ENCODE measurements around the gene APLN. TPM values are rescaled to one million over a fixed set of nuclear protein-coding genes. Genes with fewer than 3 reads are reported as not detected.

APLN gene
- total RNA-seq (2016; rRNA removed; fragmentation: Illumina TruSeq; extraction: Trizol) (0.02 TPM in 1 of 2 replicates, not detected in the other), polyA plus RNA-seq (2011; rRNA removed) (0.17 and 0.26 TPM in 2 replicates), polyA minus RNA-seq (2011; rRNA and poly(A)+ RNA removed; ENCODE audit: low replicate concordance) (0.80 TPM in 1 of 2 replicates, not detected in the other), Bru-seq, nascent RNA (percentile 15 among the genes with signal in this experiment), BruChase-seq, experiment 1, labeled RNA remaining after a 6-hour chase (percentile 9 among the genes with signal in this experiment), BruChase-seq, experiment 2, labeled RNA remaining after a 2-hour chase (not detected)
- total RNA-seq (2016; cell fraction: cytosol; rRNA removed; fragmentation: Illumina TruSeq; extraction: Trizol; ENCODE audit: low read depth) = not detected in 2 replicates
- total RNA-seq (2016; cell fraction: insoluble cytoplasmic fraction; rRNA removed; fragmentation: Illumina TruSeq; extraction: Trizol) = 0.06 TPM in 1 of 2 replicates, not detected in the other
- not detected in 2 replicates for total RNA-seq (2016; cell fraction: membrane; rRNA removed; fragmentation: Illumina TruSeq; extraction: Trizol)
- total RNA-seq (2016; cell fraction: nucleus; rRNA removed; fragmentation: Illumina TruSeq; extraction: Trizol) = not detected in 2 replicates
- 0.32 and 0.43 TPM in 2 replicates for polyA plus RNA-seq (2011; cell fraction: cytosol; rRNA removed)
- polyA plus RNA-seq (2011; cell fraction: nucleus; rRNA removed) = 0.11 and 0.14 TPM in 2 replicates
- polyA plus RNA-seq (2012) = 0.08 and 0.09 TPM in 2 replicates
- not detected in 2 replicates for polyA plus RNA-seq (2016; cell fraction: cytosol; fragmentation: Illumina TruSeq; extraction: Trizol; ENCODE audit: low read depth)
- not detected in 2 replicates for polyA plus RNA-seq (2016; cell fraction: insoluble cytoplasmic fraction; fragmentation: Illumina TruSeq; extraction: Trizol; ENCODE audit: low read depth)
- polyA plus RNA-seq (2016; cell fraction: membrane; fragmentation: Illumina TruSeq; extraction: Trizol; ENCODE audit: low read depth) = not detected in 2 replicates
- polyA plus RNA-seq (2016; cell fraction: nucleus; fragmentation: Illumina TruSeq; extraction: Trizol; ENCODE audit: insufficient read depth, low read depth) = not detected in 2 replicates
- 0.20 TPM in 1 of 2 replicates, not detected in the other for polyA minus RNA-seq (2011; cell fraction: cytosol; rRNA and poly(A)+ RNA removed)
- 0.13 TPM in 1 of 2 replicates, not detected in the other for polyA minus RNA-seq (2011; cell fraction: nucleus; rRNA and poly(A)+ RNA removed)
- long read RNA-seq, experiment 1 = 0 reads
- long read RNA-seq, experiment 2 = 0 reads

GRCh38 chrX:129654652-129655546, at the start of gene APLN:
Gene APLN (minus strand): TSS chrX:129654956. CDS start chrX:129654630, 326 bp downstream.
- FAIRE-seq (no peak), ATAC-seq (peak; percentile 82), DNase-seq (ENCODE audit: low spot score) (no peak)
- intact Hi-C loops (cut with micrococcal nuclease; ENCODE audit: unreplicated experiment) (no loop called here), in situ Hi-C loops (cut with HindIII; ENCODE audit: extremely low pct_ligation_motif_present, low pct_unique_long_range_greater_than_20kb) (no loop called here)
- Histone ChIP-seq H3K9ac (ENCODE audit: insufficient read depth, low read depth, low read length) (no peak within 1 kb of the TSS), H4K20me1 (ENCODE audit: insufficient read depth, low read length) (no peaks in the 10 kb centered on the region), H3K27ac (ENCODE audit: extremely low read length, insufficient read depth, low read length) (no peak within 1 kb of the TSS), H3K4me1 (ENCODE audit: insufficient read depth, low read length) (peaks cover 7% of the 10 kb centered on the region; the same call in 1 of the 2 replicates), H3K4me2 (ENCODE audit: low read depth, low read length) (peak within 1 kb of the TSS; percentile 74), H3K36me3 (replicated peaks in 1 of 2; ENCODE audit: control insufficient read depth in 1 of 2, insufficient read depth in 2 of 2, low read length in 2 of 2) (no peaks in the 10 kb centered on the region), H3K9me3 (ENCODE audit: low read length) (no peaks in the 10 kb centered on the region), H3K27me3 (ENCODE audit: control insufficient read depth in 1 of 2, insufficient read depth in 2 of 2, low read length in 2 of 2) (peaks cover 3 to 29% of the 10 kb centered on the region in 2 experiments; a peak in 4 of 5 replicates), H3K4me3 (replicated peaks in 1 of 3; ENCODE audit: insufficient read depth in 1 of 3, low read depth in 2 of 3, low read length in 3 of 3) (peak within 1 kb of the TSS; percentile 40 to 61 (median 51); a peak in 4 of 6 replicates), H2AFZ (ENCODE audit: low read length) (no peak within 1 kb of the TSS), H3K79me2 (ENCODE audit: insufficient read depth, low read length) (no peaks in the 10 kb centered on the region)
- BruUV-seq (replicated peaks) = no TSS peak
- no CpG with 5 or more reads among the region's 67 CpGs for WGBS (ENCODE audit: low lambda C conversion rate)
- ChIA-PET CTCF (ENCODE audit: low intra/inter-chr PET ratio, low total read pairs) (no interaction called here), POLR2A (no interaction called here)
- TF ChIP-seq ZNF770 (CRISPR knock-in tag; IDR thresholded peaks at IDR 0.05) = peak; percentile 23; the same call in 1 of the 2 replicates
- TF ChIP-seq SOX13 (IDR thresholded peaks at IDR 0.05) = no peak
- 0 out of 4 replicates have a peak, but pooled peaks of 1 of the 2 experiments have one; percentile 20 for TF ChIP-seq SOX13 (CRISPR knock-in tag; conservative IDR thresholded peaks at IDR 0.05 in 1 of 2, IDR thresholded peaks at IDR 0.05 in 1 of 2)
- TF ChIP-seq ZNF652 (CRISPR knock-in tag; IDR thresholded peaks at IDR 0.05; ENCODE audit: borderline replicate concordance, low read depth) = peak; percentile 59
- TF ChIP-seq ZNF777 (CRISPR knock-in tag; IDR thresholded peaks at IDR 0.05) = 0 out of 2 replicates have a peak, but pooled peaks have one; percentile 13
- no peak for TF ChIP-seq ZNF550 (CRISPR knock-in tag; IDR thresholded peaks at IDR 0.05; ENCODE audit: borderline replicate concordance)
- TF ChIP-seq JUN (CRISPR knock-in tag; IDR thresholded peaks at IDR 0.05) = no peak
- 0 out of 2 replicates have a peak, but pooled peaks have one; percentile 26 for TF ChIP-seq ZNF687 (CRISPR knock-in tag; IDR thresholded peaks at IDR 0.05)
- no peak for TF ChIP-seq RELA (CRISPR knock-in tag; IDR thresholded peaks at IDR 0.05)
- TF ChIP-seq ZMYM4 (CRISPR knock-in tag; IDR thresholded peaks at IDR 0.05) = peak; percentile 30; the same call in 1 of the 2 replicates
- no peak for TF ChIP-seq ZNF251 (CRISPR knock-in tag; IDR thresholded peaks at IDR 0.05)
